H1 (cell line): Measurements from ENCODE around the gene RNF182. TPM values are rescaled to one million over a fixed set of nuclear protein-coding genes. Genes with fewer than 3 reads are reported as not detected.

Experiments
- CTCF ChIA-PET: fragments of 300-600 bp; sonication (Branson Sonifier 250); formaldehyde crosslinking; loops from one replicate; lab custom pipeline; 2021; ENCODE audit not compliant: partially characterized antibody; lab: Charles Lee
- POLR2A ChIA-PET: fragments of 300-600 bp; sonication (Branson Sonifier 250); formaldehyde crosslinking; loops from one replicate; lab custom pipeline; 2021; ENCODE audit warnings: inconsistent platforms; ENCODE audit not compliant: partially characterized antibody; lab: Charles Lee
- DNase-seq, 2 experiments: peaks; one replicate each; pipeline versions ENCODE4 v3.0.0 to v3.0.0-alpha.2; 2010 to 2022; ENCODE audit warnings: low spot score in 2 of 2, low read depth in 1 of 2, mixed read lengths in 1 of 2
- FAIRE-seq: peaks from 2 replicates; lab custom pipeline; 2011; peaks lifted over from hg19 to GRCh38; lab: Jason Lieb, UNC
- H2AFZ ChIP-seq: 2 replicates; pipeline ENCODE4 v1.8.1; 2012; ENCODE audit warnings: low read length, inconsistent platforms
- H2AK5ac ChIP-seq: 2 replicates; pipeline ENCODE4 v1.6.1; 2013; ENCODE audit warnings: low read depth, low read length
- H2BK120ac ChIP-seq: replicated peaks from 2 replicates; pipeline ENCODE3; 2013; ENCODE audit warnings: low read depth, low read length, inconsistent platforms
- H2BK12ac ChIP-seq: 2 replicates; pipeline ENCODE4 v1.6.1; 2013; ENCODE audit warnings: low read depth, low read length
- H2BK15ac ChIP-seq: 2 replicates; pipeline ENCODE4 v1.6.1; 2013; ENCODE audit warnings: low read length
- H2BK20ac ChIP-seq: 2 replicates; pipeline ENCODE4 v1.6.1; 2013; ENCODE audit warnings: low read length
- H2BK5ac ChIP-seq: 2 replicates; pipeline ENCODE4 v1.6.1; 2013; ENCODE audit warnings: low read depth, low read length
- H3K14ac ChIP-seq: 2 replicates; pipeline ENCODE4 v1.6.1; 2013; ENCODE audit warnings: inconsistent platforms; ENCODE audit not compliant: insufficient read length
- H3K18ac ChIP-seq: 2 replicates; pipeline ENCODE4 v1.6.1; 2013; ENCODE audit warnings: low read length; ENCODE audit errors: extremely low read depth
- H3K23ac ChIP-seq: 2 replicates; pipeline ENCODE4 v1.6.1; 2013; ENCODE audit warnings: inconsistent platforms; ENCODE audit not compliant: insufficient read length
- H3K23me2 ChIP-seq: 2 replicates; pipeline ENCODE4 v1.6.1; 2013; ENCODE audit warnings: low read depth, low read length
- H3K27ac ChIP-seq: 2 replicates; pipeline ENCODE4 v1.6.1; 2011; ENCODE audit warnings: low read depth, low read length, inconsistent platforms
- H3K27me3 ChIP-seq, 4 experiments: replicated peaks in 1 of 4; 1 replicate in 1 of 4; 2 replicates in 3 of 4; pipeline versions ENCODE4 v1.6.1 to v1.8.1; 2011 to 2013; ENCODE audit warnings: low read length in 3 of 4, mild to moderate bottlenecking in 3 of 4, inconsistent platforms in 2 of 4, mixed read lengths in 2 of 4, moderate library complexity in 1 of 4; ENCODE audit not compliant: control insufficient read depth in 3 of 4, insufficient read depth in 3 of 4; ENCODE audit errors: extremely low read depth in 1 of 4
- H3K36me3 ChIP-seq, 4 experiments: 2 replicates each; pipeline versions ENCODE4 v1.6.1 to v1.8.1; 2011 to 2013; ENCODE audit warnings: mild to moderate bottlenecking in 4 of 4, low read length in 3 of 4, moderate library complexity in 2 of 4, control low read depth in 1 of 4, inconsistent platforms in 1 of 4; ENCODE audit not compliant: insufficient read depth in 4 of 4, control insufficient read depth in 2 of 4
- H3K4ac ChIP-seq: replicated peaks from 2 replicates; pipeline ENCODE3; 2013; ENCODE audit warnings: low read length, low read depth, mixed read lengths, inconsistent platforms; ENCODE audit not compliant: insufficient read length
- H3K4me1 ChIP-seq, 4 experiments: replicated peaks in 1 of 4; 1 replicate in 1 of 4; 2 replicates in 3 of 4; pipeline versions ENCODE4 v1.6.1 to v1.8.1; 2011 to 2013; ENCODE audit warnings: low read length in 3 of 4, inconsistent platforms in 2 of 4, mixed read lengths in 1 of 4; ENCODE audit not compliant: insufficient read depth in 4 of 4, control insufficient read depth in 3 of 4
- H3K4me2 ChIP-seq, 2 experiments: 2 replicates each; pipeline versions ENCODE4 v1.6.1 to v1.8.1; 2011 to 2013; ENCODE audit warnings: low read depth in 2 of 2, low read length in 2 of 2, control low read depth in 1 of 2, inconsistent platforms in 1 of 2, mild to moderate bottlenecking in 1 of 2; ENCODE audit not compliant: insufficient read depth in 1 of 2
- H3K4me3 ChIP-seq, 4 experiments: fragments of 200-600, 300-600 bp in 1 of 4; sonication (generic), shearing (Covaris generic), sonication (Bioruptor Twin) in 1 of 4; 2 replicates each; pipeline versions ENCODE4 v1.5.1 to v1.8.1; 2011 to 2016; ENCODE audit warnings: low read length in 4 of 4, low read depth in 3 of 4, control low read depth in 2 of 4, inconsistent platforms in 2 of 4, mild to moderate bottlenecking in 2 of 4, mixed read lengths in 1 of 4, moderate library complexity in 1 of 4; ENCODE audit not compliant: insufficient read depth in 2 of 4; ENCODE audit errors: extremely low read depth in 1 of 4
- H3K56ac ChIP-seq: replicated peaks from 2 replicates; pipeline ENCODE3; 2013; ENCODE audit warnings: low read depth, mild to moderate bottlenecking, mixed read lengths, low read length, inconsistent platforms; ENCODE audit not compliant: insufficient read length
- H3K79me1 ChIP-seq: 2 replicates; pipeline ENCODE4 v1.6.1; 2013; ENCODE audit warnings: low read depth, low read length, control low read depth
- H3K79me2 ChIP-seq, 2 experiments: 2 replicates each; pipeline versions ENCODE4 v1.6.1 to v1.8.1; 2012 to 2013; ENCODE audit warnings: low read length in 2 of 2, mild to moderate bottlenecking in 2 of 2, inconsistent platforms in 1 of 2; ENCODE audit not compliant: insufficient read depth in 2 of 2, control insufficient read depth in 1 of 2
- H3K9ac ChIP-seq, 4 experiments: replicated peaks in 1 of 4; 1 replicate in 1 of 4; 2 replicates in 3 of 4; pipeline versions ENCODE4 v1.6.1 to v1.8.1; 2011 to 2013; ENCODE audit warnings: low read depth in 3 of 4, low read length in 3 of 4, control low read depth in 2 of 4, mild to moderate bottlenecking in 2 of 4, moderate library complexity in 2 of 4, inconsistent platforms in 1 of 4; ENCODE audit errors: extremely low read depth in 1 of 4
- H3K9me3 ChIP-seq, 2 experiments: 2 replicates each; pipeline versions ENCODE4 v1.6.1 to v1.8.1; 2012 to 2013; ENCODE audit warnings: mild to moderate bottlenecking in 2 of 2, moderate library complexity in 2 of 2, control low read depth in 1 of 2, inconsistent platforms in 1 of 2, low read depth in 1 of 2, low read length in 1 of 2, mixed read lengths in 1 of 2; ENCODE audit not compliant: insufficient read depth in 2 of 2
- H4K20me1 ChIP-seq, 2 experiments: replicated peaks in 1 of 2; 2 replicates each; pipeline versions ENCODE3 to v1.8.1; 2011 to 2013; ENCODE audit warnings: inconsistent platforms in 2 of 2, low read length in 2 of 2, mild to moderate bottlenecking in 1 of 2; ENCODE audit not compliant: insufficient read depth in 2 of 2, control insufficient read depth in 1 of 2
- H4K5ac ChIP-seq: 2 replicates; pipeline ENCODE4 v1.6.1; 2013; ENCODE audit warnings: low read length, low read depth, mixed read lengths, inconsistent platforms; ENCODE audit not compliant: insufficient read length
- H4K8ac ChIP-seq: 2 replicates; pipeline ENCODE4 v1.8.0; 2013; ENCODE audit warnings: mild to moderate bottlenecking, moderate library complexity, low read length, inconsistent platforms; ENCODE audit not compliant: insufficient read depth; ENCODE audit errors: extremely low read depth
- H4K91ac ChIP-seq: replicated peaks from 2 replicates; pipeline ENCODE3; 2013; ENCODE audit warnings: low read length, mixed read lengths, inconsistent platforms; ENCODE audit not compliant: insufficient read length
- BCL11A ChIP-seq, 2 experiments: IDR thresholded peaks; one replicate each; pipeline ENCODE4 v1.6.1; 2011; ENCODE audit warnings: low read depth in 2 of 2, low read length in 2 of 2, mild to moderate bottlenecking in 2 of 2
- EP300 ChIP-seq, 2 experiments: IDR thresholded peaks; 1 replicate in 1 of 2; 2 replicates in 1 of 2; pipeline ENCODE4 v1.6.1; 2011 to 2012; ENCODE audit warnings: low read depth in 2 of 2, low read length in 2 of 2, mild to moderate bottlenecking in 2 of 2, borderline replicate concordance in 1 of 2, inconsistent platforms in 1 of 2, moderate library complexity in 1 of 2
- HDAC2 ChIP-seq, 2 experiments: fragments of 300-600 bp in 1 of 2; sonication (generic) in 1 of 2; IDR thresholded peaks; 2 replicates each; pipeline ENCODE4 v1.6.1; 2011 to 2012; ENCODE audit warnings: low read depth in 2 of 2, low read length in 2 of 2, mild to moderate bottlenecking in 2 of 2, moderate library complexity in 2 of 2, borderline replicate concordance in 1 of 2, inconsistent platforms in 1 of 2
- WGBS, 2 experiments: shearing (Covaris generic) in 1 of 2; methylation state at CpG; one replicate each; pipeline versions ENCODE4 v1.1.6 to v1.1.7; 2013 to 2015; ENCODE audit warnings: low lambda C conversion rate in 2 of 2, mixed read lengths in 2 of 2, inconsistent platforms in 1 of 2, low coverage in 1 of 2, missing lambda C conversion rate in 1 of 2; ENCODE audit not compliant: insufficient replicate concordance in 2 of 2, insufficient coverage in 1 of 2, insufficient read length in 1 of 2; ENCODE audit errors: extremely low coverage in 1 of 2, missing lambda C conversion rate in 1 of 2; 5-methylcytosine and 5-hydroxymethylcytosine counted together
- polyA plus RNA-seq, 7 experiments: library from polyadenylated mRNA; depleted of rRNA in 3 of 7; stranded (reverse) in 5 of 7; unstranded in 2 of 7; fragments of >200 nt in 5 of 7; fragments of 200-250 nt in 2 of 7; gene quantifications; 1 replicate in 5 of 7; 2 replicates in 1 of 7; 4 replicates in 1 of 7; pipeline versions ENCODE4 v1.2.1 to v1.2.3, GENCODE V29; 2011 to 2013; ENCODE audit warnings: missing spikeins in 2 of 7, mixed read lengths in 2 of 7
- total RNA-seq: library from RNA; stranded (reverse); fragmentation: NEBNext Ultra II Directional; extraction: Animal tissue kit (Norgen Biotek cat#: 25700); gene quantifications from 2 replicates; pipeline ENCODE4 v1.2.1, GENCODE V29; 2021

RNF182 gene
- total and polyA plus RNA-seq, 2 of the 8 experiments (the other 6 are each of a cell fraction or from before 2014, with no cell fraction given): 6.2 to 10.7 TPM

DNA sequence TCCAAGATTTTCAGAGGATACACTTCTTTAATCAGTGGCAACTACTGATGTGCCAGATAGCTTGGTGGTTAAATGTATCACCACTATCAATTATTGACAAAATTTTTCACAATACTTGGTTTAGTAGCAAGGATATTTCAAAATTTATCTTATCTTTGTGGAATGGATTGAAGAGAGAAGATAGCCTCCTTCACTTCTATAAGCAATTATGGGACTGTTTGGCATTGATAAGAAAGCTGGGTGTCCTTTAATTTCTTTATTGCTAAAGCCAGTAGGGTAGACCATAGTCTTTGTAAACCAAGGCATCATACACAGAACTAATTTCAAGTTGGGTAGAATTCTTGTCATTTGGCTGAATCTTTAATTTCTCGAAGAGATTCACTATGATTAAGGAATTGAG lies 4.9 kb upstream of the RNF182 start:
- Histone ChIP-seq H2BK5ac (no peak overlapping the region), H3K23ac (no peak overlapping the region), H2BK120ac (no peak overlapping the region), H2BK12ac (no peak overlapping the region), H3K79me2 (no peaks in the 10 kb centered on the region), H3K36me3 (no peaks in the 10 kb centered on the region), H2AK5ac (no peak overlapping the region), H2BK20ac (no peak overlapping the region), H3K4ac (no peak overlapping the region), H3K4me2 (no peak overlapping the region), H3K4me1 (peaks cover 0 to 9% (median 2%) of the 10 kb centered on the region in 4 experiments; a peak in 2 of 7 replicates), H4K8ac (no peak overlapping the region), H3K23me2 (peaks cover 8% of the 10 kb centered on the region), H3K27me3 (no peaks in the 10 kb centered on the region), H2AFZ (no peak overlapping the region), H3K9me3 (no peaks in the 10 kb centered on the region), H3K4me3 (no peak overlapping the region), H3K9ac (no peak overlapping the region), H2BK15ac (no peak overlapping the region), H3K56ac (no peak overlapping the region), H3K14ac (no peak overlapping the region), H4K91ac (no peak overlapping the region), H3K79me1 (no peaks in the 10 kb centered on the region), H3K18ac (no peak overlapping the region), H3K27ac (no peak overlapping the region), H4K5ac (no peak overlapping the region), H4K20me1 (no peaks in the 10 kb centered on the region)
- TF ChIP-seq HDAC2 (IDR thresholded peaks at IDR 0.05; ENCODE audit: borderline replicate concordance in 1 of 2, low read depth in 2 of 2, low read length in 2 of 2) (no peak), EP300 (IDR thresholded peaks at IDR 0.05; ENCODE audit: borderline replicate concordance in 1 of 2, low read depth in 2 of 2, low read length in 2 of 2) (no peak), BCL11A (IDR thresholded peaks at IDR 0.05; ENCODE audit: low read depth in 2 of 2, low read length in 2 of 2) (no peak)
- POLR2A ChIA-PET: no interaction called here
- CTCF ChIA-PET: interaction anchor here (1.1 to 12.0 kb wide), 4 partner anchors 9 to 147 kb away, joined by 4 to 133 read pairs (median 10); no protein-coding TSS in a partner anchor
- 70% methylated on average over 1 of the region's 1 CpG; no CpG with 5 or more reads in 1 of the 2 experiments for WGBS, 2 experiments
- no peak for FAIRE-seq
- DNase-seq: no peak
